HG03520 (cell line): ENCODE data around the gene SLC43A3.
"Not testable (repeated sequence)": the region's sequence is repeated elsewhere in the genome, so short reads cannot be mapped to it uniquely, and the experiment has no call there.

Experiments used
- ATAC-seq: cut with Tn5 transposase; IDR thresholded peaks from one replicate; pipeline ENCODE4 v1.9.1; 2021; ENCODE audit warnings: mild to moderate bottlenecking, moderate library complexity; ENCODE audit not compliant: unreplicated experiment

Gene SLC43A3

DNA sequence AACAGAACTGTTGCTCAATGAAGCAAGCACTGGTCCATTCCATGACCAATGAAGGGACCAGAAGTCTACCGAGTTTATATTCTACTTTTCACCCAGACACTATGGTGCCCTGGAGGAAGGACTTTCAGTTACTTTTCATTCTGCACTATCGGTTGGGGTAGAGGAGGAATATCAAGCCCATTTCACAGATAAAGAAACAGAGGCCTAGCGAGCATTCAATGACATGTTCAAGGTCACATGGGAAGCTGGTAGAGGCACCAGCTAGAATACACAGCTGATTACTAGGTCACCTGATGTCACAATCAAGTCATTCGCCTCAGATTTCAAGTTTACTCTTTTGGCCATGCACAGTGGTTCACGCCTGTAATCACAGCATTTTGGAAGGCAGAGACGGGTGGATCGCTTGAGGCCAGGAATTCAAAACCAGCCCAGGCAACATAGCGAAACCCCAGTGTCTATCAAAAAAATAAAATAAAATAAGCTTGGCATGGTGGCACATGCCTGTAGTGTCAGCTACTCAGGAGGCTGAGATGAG is 18.9 kb downstream of the SLC43A3 start:
- no peak for ATAC-seq

DNA sequence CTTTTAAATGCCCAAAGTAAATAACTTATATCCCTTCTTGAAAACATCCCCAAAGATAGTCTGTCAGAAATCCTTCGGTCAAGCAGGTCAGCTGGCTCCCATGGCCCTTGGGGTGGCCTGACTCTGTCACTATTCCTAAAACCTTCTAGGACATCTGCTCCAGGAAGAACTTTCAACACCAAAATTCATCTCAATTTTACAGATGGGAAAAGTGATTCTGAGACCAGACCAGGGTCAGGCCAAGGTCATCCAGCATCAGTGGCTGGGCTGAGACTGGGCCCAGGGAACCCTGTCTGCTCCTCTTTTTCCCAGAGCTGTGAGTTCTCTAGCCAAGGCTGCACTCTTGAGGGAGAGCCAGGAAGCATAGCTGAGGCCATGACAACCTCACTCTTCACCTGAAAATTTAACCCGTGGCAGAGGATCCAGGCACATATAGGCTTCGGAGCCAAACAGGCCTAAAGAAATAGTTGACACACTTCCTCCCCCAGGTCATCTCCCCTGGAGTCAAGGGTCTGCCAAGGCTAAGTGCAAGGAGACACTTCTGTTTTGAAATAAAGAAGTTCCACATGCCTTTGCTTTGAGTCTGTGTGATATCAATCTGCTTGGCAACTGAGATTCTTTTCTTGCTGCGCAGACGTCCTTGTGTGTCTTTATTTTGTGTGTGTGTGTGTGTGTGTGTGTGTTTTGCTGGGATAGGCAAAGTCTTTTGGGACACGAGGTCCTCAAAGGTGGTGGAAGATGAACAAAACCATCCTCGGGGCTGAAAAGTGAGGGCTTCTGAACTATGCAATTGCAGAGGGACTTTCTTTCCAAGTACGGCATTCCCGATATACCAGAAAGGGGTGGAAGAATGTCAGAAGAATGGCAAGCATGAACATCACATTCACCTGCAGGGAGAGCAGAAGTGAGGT is 19.7 kb downstream of the SLC43A3 start:
- no peak for ATAC-seq

DNA sequence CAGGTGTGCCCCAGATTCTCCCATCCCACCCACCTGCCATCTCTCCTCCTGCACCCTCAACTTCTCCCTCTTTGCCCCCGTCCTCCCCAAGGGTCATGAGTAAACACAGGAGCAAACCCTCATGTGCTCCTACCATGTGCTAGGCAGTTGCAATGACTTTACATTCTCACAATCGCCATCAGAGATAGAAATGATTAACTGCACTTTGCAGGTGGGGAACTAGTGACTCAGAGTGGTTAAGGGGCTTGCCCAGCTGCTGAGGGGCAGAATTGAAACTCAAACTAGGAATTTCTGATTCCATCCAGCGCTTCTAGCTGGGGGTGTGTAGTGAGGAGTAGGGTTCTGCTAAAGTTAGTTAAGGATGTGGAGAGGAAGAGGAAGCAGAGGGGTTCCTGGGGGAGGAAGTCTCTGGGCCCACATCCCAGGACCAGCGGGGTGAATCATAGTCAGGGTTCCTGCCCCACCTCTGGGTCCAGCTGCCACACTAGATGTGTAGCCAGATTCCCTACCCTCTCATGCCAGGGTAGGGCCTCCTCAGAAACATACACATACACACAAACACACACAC is 20.5 kb downstream of the SLC43A3 start:
- ATAC-seq, result peak; percentile 81

DNA sequence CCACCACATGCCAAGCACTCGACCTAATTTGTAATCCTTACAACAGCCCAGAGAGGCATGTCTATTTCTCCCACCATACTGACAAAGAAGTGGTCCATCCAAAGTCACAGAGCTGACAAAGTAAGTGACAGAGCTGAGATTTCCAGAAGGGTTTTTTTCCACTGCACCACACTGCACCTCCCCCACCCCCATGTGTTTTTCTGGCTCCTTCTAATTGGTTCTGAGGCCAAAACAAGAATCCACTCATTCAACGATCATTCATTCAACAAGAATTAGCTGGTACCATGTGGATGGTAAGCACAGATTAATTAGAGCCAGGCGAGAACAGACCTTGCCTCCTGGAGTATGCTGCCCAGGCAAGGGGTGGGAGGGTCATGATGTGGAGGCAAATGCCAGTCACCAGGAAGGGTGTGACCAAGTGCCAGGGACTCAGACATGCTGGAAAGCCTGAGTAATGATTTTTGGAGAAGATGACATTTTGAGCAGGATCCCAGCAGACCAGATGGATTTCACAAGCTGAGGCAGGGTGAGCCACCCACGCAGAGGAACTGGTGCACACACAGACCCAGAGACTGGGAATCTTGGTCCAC is 21.6 kb downstream of the SLC43A3 start:
- no peak for ATAC-seq

DNA sequence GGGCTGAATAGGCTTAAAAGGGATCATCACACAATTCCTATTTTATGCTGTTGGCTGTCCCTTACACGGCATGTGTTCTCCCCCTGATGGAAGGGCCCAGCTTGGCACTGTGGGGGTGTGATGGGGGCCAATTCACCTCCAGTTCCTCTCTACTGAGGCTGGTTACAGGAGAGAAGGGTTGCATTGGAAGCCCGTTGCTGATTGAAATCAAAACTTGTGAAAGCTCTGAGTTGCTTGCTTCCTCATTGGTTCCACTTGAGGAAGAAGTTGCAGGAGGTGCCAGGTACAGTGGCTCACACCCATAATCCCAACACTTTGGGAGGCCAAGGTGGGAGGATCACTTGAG is 23.1 kb downstream of the SLC43A3 start:
- no peak for ATAC-seq

DNA sequence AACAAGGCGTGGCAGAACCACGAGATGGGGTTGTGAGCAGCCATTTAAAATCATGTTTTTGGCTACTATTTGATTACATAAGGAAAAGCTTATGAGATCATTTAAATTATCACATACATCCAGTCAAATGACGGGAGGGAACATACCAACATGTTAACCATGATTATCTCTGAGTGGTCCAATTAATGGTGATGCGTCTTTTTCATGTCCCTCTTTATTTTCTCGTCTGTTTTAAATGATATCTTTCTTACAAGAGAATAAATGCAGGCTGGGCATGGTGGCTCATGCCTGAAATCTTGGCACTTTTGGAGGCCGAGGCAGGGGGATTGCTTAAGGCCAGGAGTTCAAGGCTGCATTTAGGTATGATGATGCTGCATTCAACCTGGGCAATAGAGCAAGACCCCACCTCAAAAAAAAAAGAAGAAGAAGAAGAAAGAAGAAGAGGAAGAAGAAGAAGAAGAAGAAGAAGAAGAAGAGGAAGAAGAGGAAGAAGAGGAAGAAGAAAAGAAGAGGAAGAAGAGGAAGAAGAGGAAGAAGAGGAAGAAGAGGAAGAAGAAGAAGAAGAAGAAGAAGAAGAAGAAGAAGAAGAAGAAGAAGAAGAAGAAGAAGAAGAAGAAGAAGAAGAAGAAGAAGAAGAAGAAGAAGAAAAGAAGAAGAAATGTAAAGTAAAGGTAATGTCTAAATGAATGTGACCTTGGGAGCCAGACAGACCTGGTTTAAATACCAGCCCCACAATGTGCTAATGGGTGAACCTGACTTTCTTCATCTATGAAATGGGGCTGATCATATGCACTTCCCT is 23.7 kb downstream of the SLC43A3 start:
- not testable (repeated sequence) for ATAC-seq

DNA sequence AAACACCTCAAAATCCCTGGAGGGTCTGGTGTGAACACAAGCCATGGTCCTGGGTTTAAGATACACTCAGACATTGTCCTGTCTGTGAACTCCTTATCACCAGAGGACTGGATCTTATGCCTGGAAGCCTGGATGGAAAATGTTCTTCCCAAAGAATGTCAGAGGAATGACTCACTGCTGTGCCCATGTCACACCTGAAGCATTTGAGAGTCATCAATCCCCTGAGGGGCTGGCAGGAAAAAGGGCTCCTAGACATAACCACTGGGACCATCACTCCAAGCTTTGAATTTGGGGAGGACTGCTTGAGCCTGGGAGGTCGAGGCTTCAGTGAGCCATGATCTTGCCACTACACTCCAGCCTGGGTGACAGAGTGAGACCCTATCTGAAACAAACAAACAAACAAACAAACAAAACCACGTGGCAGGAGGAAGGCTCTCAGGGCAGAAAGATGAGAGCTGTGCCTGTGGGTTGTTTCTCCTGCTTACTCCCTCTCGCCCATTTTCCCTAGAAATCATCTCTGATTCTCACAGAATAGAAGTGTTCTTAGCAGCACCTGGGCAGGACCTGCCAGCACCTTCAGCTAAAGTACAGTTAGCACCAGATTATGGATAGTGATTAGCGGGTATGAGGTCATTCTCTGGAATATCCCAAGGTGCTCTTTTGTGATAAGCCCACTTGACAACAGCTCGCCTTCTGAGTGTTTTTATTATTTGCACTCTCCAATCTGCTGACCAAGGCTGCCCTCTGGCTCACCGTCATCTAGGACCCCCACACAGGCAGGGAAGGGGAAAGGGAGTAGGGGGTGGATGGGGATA is 24.5 kb downstream of the SLC43A3 start:
- ATAC-seq, result no peak

DNA sequence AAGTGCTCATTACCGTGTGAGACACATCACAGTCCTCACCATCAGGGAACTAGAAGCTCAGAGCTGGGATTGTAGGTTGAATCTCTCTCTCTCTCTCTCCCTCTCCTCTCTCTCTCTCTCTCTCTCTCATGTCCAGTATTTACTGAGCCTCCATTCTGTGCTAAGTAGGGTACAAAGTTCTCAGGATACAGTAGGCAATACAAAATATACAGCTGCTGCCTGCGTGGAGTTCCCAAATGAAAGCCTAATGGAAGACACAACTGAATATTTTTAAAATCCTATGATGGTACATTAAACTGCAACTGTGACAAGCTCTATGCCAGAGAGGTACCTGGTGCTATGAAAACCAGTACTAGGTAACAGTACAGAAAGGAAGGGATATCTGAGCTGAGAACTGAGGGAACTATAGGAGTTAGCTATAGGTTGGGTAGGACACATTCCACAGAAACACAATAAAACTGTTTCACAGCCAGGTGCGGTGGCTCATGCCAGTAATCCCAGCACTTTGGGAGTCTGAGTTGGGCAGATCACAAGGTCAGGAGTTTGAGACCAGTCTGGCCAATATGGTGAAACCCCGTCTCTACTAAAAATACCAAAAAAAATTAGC is 26.8 kb downstream of the SLC43A3 start:
- no peak for ATAC-seq

DNA sequence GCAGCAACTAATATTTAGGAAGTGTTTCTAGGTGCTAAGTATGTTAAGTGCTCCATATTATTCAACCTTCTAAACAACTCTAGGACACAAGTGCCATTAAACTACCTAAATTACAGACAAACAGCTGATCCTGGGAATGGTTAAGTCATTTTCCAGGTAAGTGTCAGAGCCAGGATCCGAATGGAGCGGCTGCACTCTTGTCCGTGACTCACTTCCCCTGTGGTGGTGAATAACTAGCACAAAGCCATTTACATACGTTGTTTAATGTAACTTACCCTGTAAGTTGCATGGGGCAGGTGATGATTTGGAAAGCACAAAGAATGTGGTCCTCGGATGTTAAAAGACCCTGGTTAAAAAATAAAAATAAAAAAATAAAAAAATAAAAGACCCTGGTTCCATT is 27.7 kb downstream of the SLC43A3 start:
- no peak for ATAC-seq

DNA sequence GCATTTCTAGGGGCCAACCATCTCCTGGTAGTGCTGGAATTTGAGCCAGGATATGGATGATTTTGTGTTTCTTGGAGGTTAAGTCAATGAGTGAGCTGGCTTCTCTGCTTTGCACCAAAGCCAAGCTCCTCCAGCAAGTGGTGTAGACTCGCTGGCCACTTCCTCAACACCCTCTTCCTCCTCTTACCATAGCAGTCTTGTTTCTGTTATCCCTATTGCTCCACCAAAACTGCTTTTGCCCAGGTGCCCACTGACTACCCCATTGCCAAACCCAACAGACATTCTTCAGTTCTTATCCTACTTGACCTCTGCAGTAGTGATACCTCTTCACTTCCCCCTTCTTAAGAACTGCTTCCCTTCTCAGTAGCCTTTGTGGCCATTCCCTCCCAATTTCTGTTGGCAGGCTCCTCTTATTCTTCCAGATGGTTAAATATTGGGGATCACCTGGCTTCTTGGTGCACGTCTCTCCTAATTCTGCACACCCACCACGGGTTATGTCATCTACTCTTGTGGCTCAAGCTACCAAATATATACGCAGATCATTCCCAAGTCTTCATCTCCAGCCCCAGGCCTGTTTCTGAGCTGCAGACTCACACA is 29.4 kb downstream of the SLC43A3 start:
- no peak for ATAC-seq

DNA sequence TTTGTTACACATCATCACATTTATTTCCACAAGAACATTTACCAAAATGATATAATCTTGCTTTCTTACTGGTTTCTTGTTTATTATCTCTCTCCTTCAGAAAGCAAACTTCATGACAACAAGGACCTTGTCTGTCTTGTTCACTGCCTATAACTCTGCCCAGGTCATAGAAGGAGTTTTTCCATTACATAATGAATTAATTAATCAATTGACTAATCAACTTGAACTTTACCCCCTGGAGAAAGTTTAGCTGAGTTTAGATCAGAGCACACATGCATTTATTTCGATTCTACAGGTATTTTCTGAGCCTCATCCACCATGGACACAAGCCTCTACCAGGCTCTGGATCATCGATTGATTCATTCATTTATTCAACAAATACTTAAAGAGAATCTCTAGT is 30.2 kb downstream of the SLC43A3 start:
- ATAC-seq, result no peak

DNA sequence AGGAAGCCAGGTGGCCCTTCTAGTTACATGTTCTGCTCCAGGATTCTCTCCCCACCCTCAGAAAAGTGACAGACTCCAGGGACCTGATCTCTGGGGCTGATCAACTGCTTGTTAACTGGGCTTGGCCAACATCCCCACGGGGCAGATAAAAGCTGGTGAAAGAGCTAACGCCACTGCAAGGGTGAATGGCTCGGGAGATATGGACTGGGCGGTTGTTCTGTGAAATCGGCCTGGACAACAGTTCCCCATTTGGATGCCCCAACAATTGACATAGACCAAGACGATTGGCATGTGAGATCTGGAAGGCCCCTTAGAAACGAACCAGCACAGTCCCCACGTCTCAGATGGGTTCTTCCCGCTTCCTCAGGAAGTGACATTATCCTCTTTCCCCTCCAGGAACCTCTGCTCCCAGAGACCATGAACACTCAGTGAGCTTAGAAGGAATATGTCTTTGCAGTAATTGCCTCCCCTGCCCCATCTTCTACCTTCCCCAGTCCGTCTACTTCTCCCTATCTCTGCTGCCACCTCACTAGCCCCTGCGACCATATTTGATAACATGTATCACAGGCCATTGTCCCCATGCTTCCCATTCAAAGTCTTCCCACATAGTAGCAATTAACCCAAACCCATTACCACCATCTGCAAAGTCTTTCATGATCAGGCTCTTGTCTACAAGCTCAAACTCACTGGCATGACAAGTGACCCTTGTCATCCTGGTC is 30.9 kb downstream of the SLC43A3 start:
- no peak for ATAC-seq

DNA sequence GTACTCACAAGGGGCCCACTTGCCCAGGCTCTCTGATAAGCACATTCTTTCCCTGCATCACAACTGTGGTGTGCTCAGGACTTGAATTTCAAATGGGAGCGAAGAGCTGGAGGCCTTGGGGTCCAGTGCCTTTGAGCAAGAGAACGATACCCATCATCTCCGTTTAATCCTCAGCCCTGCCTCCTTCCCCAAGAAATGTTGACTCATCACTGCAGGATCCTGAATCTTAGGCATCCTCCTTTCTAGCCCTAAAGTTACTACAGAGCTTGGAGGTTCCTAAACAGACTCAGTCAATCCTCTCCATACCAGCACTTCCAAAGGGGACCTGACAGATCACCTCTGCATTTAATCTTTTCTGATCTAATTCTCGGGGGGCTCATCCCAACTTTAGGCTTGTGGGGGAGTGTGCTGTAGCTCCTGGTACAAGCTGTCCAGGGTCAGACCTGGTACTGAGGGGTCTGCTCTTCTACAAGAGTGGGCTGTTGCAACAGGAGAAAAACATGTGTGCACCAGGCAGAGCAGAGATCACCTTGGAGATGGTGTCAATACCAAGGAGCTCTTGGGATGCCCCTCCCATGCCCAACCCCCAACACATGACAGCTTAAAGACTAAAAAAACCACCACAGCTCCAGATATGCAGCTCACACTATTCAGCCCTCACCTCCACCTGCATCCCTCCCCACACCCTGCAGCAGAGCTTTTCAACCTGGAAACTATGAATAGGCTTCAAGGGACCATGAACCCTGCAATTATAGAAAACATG is 32.5 kb downstream of the SLC43A3 start:
- ATAC-seq, result no peak

DNA sequence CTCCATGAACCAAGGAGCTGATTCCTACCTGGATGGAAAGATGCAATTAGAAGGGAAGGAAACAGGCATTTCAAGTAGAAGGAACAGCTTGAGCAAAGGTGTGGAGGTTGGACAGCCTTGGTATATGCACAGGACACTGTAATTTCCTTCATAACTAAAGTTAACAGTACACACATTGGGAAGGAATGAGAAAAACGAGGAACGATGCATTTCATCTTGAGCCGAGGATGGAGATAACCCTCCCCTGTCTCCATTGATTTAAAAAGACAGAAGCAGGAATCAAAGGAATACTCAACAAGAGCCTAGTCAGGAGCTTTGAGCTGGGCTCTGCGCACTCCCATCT is 34.2 kb downstream of the SLC43A3 start:
- ATAC-seq, result no peak

DNA sequence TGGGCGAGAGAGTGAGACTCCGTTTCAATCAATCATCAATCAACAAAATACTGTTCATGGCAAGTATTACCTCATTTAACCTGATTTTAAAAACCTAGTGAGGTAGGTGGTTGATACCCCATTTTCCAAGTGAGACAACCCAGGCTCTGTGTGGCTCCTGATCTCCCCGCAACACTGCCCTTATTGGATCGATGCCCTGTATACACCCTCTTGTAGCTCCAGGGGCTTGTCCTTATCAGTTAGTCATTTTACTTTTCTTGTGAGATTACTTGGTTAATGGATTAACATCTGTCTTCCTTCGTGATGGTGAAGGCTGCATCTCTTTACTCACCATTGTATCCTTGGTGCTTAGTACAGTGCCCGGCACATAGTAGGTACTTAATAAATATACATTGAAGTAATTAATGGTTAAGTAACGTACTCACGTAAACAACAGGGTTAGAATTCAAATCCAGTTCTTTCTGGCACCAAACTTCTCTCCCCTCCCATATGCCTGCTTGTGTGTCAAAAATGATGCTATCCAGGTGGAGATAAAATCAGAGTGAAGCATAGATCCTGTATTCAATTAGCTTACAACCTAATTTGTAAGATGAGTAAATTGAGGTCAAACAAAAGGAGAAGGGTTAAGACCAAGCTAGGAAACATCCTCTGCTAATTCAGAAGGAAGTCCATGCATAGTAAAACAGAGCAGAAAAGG is 34.7 kb downstream of the SLC43A3 start:
- no peak for ATAC-seq

DNA sequence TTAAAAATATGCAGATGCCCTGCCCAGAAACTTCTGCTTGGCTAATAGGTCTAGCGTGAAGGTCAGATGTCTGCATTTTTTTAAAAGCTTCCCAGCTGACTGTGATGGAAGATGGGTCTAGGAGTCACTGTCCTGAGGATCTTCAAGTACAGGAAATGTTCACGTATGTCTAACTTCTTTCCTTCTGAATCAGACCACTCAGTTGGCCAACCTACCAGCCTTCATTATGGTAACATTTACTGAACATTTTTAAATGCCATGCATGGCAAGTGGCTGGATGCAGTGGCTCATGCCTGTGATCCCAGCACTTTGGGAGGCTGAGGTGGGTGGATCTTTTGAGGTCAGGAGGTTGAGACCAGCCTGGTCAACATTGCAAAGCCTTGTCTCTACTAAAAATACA is 35.4 kb downstream of the SLC43A3 start:
- no peak for ATAC-seq

DNA sequence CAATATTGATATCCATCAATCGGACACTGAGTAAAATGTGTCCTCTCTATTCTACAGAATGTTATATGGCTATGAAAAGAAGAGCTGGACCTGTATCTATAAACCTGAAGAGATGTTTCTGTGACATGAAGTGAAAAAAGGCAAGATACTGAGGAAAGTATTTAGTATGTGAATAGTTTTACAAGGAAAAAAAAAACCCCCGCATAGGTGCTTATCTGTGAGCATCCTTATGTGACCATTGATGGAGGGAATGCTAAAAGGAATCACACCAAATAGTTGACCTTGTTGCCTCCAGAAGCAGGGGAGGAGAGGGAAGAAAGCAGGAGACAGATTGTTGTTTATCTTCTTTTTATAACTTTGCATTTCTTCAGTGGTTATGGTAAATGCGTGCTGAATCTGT is 35.8 kb downstream of the SLC43A3 start:
- no peak for ATAC-seq

DNA sequence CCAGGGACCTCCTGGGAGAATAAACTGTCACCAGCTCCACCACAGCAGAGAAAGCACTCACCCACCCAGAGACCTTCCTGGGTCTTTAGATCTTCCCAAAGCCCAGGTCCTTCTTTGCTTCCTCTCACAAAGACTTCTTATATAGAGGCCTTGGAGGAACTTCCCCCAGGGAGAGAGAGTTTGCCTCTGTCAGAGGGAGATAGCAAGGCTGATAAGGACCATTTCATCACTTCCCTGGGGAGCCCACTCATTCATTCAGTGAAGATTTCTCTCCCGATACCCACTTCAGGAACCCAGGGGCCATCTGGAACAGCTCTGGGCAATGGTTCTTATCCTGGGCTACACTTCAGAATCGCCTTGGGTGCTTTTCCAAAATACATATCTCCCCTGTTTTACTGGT is 36.4 kb downstream of the SLC43A3 start, which contains the start of gene PRG2:
Gene PRG2 (minus strand): TSS at position 116 of the 400 bp plus-strand sequence. CDS start 706 bp downstream, outside the sequence.
- no peak for ATAC-seq
